ENCODE data around the gene EPHA6. TPM values are rescaled to one million over a fixed set of nuclear protein-coding genes. Genes with fewer than 3 reads are reported as not detected.

EPHA6 gene
- total RNA-seq, 1 donor from 2014 or later = 1.2 TPM

DNA sequence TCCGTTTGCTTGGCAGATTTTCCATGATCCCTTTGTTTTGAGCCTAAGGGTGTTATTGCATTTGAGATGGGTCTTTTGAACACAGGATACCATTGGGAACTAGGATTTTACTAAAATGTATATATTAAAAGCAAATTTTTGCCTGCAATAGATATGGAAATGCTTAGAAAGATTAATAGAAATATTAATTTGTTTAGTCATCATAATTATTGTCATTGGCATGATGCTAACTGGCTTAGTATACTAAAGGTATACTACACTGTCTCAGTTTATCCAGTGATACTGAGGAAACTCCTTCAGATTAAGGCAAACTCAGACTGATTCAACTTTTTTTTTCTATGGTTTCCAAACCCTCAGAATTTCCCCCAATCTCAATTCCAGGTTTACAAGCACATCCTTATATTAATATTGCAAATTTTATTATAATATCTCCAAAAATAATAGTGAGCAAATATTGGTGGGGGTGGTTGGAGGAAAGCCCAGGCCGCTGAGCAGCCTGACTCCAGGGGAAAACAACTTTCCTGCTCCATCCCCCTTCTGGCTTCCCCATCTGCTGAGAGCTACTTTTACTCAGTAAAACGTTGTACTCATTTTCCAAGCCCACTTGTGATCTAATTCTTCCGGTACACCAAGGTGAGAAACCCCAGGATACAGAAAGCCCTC, 291.7 kb downstream of the EPHA6 start:
- H3K36me3 ChIP-seq = no peaks in the 10 kb centered on the region
- H3K4me1 ChIP-seq = no peaks in the 10 kb centered on the region
- intact Hi-C loops (cut with DNase I) = no loop called here
- H3K27ac ChIP-seq = no peak overlapping the region
- no peak for DNase-seq (ENCODE audit: extremely low spot score in 2 of 2)
- TF ChIP-seq POLR2A (IDR thresholded peaks at IDR 0.05) (no peak), POLR2AphosphoS5 (IDR thresholded peaks at IDR 0.05; ENCODE audit: insufficient read depth in 1 of 2, low read depth in 1 of 2) (no peak)
- TF ChIP-seq, protein P1, sequence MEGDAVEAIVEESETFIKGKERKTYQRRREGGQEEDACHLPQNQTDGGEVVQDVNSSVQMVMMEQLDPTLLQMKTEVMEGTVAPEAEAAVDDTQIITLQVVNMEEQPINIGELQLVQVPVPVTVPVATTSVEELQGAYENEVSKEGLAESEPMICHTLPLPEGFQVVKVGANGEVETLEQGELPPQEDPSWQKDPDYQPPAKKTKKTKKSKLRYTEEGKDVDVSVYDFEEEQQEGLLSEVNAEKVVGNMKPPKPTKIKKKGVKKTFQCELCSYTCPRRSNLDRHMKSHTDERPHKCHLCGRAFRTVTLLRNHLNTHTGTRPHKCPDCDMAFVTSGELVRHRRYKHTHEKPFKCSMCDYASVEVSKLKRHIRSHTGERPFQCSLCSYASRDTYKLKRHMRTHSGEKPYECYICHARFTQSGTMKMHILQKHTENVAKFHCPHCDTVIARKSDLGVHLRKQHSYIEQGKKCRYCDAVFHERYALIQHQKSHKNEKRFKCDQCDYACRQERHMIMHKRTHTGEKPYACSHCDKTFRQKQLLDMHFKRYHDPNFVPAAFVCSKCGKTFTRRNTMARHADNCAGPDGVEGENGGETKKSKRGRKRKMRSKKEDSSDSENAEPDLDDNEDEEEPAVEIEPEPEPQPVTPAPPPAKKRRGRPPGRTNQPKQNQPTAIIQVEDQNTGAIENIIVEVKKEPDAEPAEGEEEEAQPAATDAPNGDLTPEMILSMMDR (IDR thresholded peaks at IDR 0.05) = no peak
- H3K9me3 ChIP-seq = no peaks in the 10 kb centered on the region
- H3K4me3 ChIP-seq = no peak overlapping the region
- no peaks in the 10 kb centered on the region for H3K27me3 ChIP-seq

DNA sequence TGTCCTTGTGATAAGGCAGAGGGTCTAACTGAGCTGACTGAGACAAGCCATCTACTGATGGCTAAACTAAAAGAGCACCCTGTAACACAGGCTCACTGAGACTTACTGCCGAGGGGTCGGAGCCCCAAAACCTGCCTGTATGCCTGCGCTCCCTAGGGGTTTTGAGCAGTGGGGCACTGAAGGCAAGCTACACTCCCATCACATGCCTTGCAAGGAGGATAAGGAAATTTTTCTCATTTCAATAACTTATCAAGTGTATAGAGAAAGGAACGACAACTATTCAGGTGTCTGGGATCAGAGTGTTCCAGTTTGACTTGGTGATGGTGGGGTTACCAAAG, 292.2 kb downstream of the EPHA6 start:
- Histone ChIP-seq H3K4me1 (no peaks in the 10 kb centered on the region), H3K27ac (no peak overlapping the region), H3K4me3 (no peak overlapping the region), H3K9me3 (no peaks in the 10 kb centered on the region), H3K27me3 (no peaks in the 10 kb centered on the region), H3K36me3 (no peaks in the 10 kb centered on the region)
- TF ChIP-seq POLR2AphosphoS5 (IDR thresholded peaks at IDR 0.05; ENCODE audit: insufficient read depth in 1 of 2, low read depth in 1 of 2) = no peak
- TF ChIP-seq, protein P1 (IDR thresholded peaks at IDR 0.05) = no peak
- TF ChIP-seq POLR2A (IDR thresholded peaks at IDR 0.05) = no peak
- intact Hi-C loops (cut with DNase I) = no loop called here
- DNase-seq (ENCODE audit: extremely low spot score in 2 of 2) = no peak

DNA sequence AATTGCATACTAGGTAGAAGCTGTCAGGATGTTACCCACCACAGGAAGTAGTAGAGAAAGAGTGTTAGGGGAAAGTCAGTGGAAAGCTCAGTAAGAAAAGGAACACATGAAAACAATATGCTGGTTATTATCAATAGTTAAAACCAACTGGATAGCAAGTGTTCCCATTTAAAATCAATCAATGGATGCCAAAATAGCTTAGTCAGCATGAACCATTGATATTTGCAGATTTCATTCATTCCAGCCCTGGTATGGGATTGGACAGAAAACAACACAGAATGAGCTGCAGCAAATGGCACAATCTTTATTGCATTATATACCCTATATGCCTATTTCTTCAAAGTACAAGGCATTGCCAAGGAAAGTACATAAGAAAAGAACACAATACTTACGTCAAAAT, 293.7 kb downstream of the EPHA6 start:
- TF ChIP-seq, protein P1 (IDR thresholded peaks at IDR 0.05) = no peak
- no peaks in the 10 kb centered on the region for H3K36me3 ChIP-seq
- intact Hi-C loops (cut with DNase I) = no loop called here

DNA sequence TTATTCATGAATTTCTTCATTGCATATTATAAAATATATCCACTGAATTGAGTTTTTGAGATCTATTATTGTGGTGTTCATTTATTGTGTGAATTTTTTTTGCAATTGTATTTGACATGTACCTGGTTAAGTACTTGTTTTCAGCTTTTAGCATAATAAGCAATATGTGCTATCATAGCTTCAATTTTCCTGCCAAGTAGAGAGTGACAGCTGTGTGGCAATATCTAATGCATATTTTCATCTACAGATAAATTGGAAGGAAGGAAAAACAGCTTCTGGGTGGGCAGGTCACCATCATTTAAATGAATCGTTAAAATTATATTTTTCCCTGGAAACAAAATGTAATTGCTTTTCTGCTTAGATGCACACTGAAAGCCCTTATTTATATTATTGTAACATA, 296.9 kb downstream of the EPHA6 start:
- intact Hi-C loops (cut with DNase I) = no loop called here
- Histone ChIP-seq H3K27ac (no peak overlapping the region), H3K4me3 (no peak overlapping the region), H3K4me1 (no peaks in the 10 kb centered on the region), H3K27me3 (no peaks in the 10 kb centered on the region), H3K36me3 (no peaks in the 10 kb centered on the region), H3K9me3 (no peaks in the 10 kb centered on the region)
- no peak for DNase-seq (ENCODE audit: extremely low spot score in 2 of 2)
- TF ChIP-seq, protein P1 (IDR thresholded peaks at IDR 0.05) = no peak

More for the DNA sequence above, 293.7 kb downstream of the EPHA6 start:
- H3K27ac ChIP-seq = no peak overlapping the region
- no peaks in the 10 kb centered on the region for H3K9me3 ChIP-seq
- H3K4me3 ChIP-seq = no peak overlapping the region
- no peak for DNase-seq (ENCODE audit: extremely low spot score in 2 of 2)
- H3K4me1 ChIP-seq = no peaks in the 10 kb centered on the region
- H3K27me3 ChIP-seq = no peaks in the 10 kb centered on the region

DNA sequence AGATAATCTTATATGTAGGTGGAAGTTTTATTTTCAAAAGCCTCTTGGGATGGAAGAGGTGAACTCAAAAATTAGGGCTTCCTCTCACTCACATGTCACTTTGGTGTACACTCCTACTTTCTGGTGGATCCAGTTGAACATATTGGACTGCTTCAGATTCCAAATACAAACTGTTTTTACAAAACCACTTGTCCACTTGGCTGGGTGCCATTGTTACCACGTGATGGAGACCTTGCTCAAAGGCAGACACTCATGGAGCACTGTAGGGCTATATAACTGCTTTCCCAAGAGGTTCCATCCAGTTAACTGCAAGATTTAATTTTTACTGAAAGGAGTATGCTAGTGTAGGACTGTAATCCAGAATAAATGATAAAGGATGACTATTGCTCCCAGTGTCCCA, 307.0 kb downstream of the EPHA6 start:
- Histone ChIP-seq H3K27ac (no peak overlapping the region), H3K36me3 (no peaks in the 10 kb centered on the region), H3K4me3 (no peak overlapping the region), H3K4me1 (no peaks in the 10 kb centered on the region), H3K27me3 (no peaks in the 10 kb centered on the region), H3K9me3 (no peaks in the 10 kb centered on the region)
- no peak for TF ChIP-seq POLR2AphosphoS5 (IDR thresholded peaks at IDR 0.05; ENCODE audit: insufficient read depth in 1 of 2, low read depth in 1 of 2)
- no peak for TF ChIP-seq POLR2A (IDR thresholded peaks at IDR 0.05)
- TF ChIP-seq, protein P1 (IDR thresholded peaks at IDR 0.05) = no peak
- DNase-seq (ENCODE audit: extremely low spot score in 2 of 2) = no peak
- intact Hi-C loops (cut with DNase I) = no loop called here
